ENCODE measurements around the gene ZNF774. TPM values are rescaled to one million over a fixed set of nuclear protein-coding genes. Genes with fewer than 3 reads are reported as not detected.

Gene ZNF774
- total RNA-seq, 1 experiment from 2014 or later, result 1.5 TPM

- Histone ChIP-seq H3K27ac (ENCODE audit: low read depth, low read length, poor library complexity, severe bottlenecking) (no peak overlapping the region), H3K9me3 (ENCODE audit: low read depth, low read length, poor library complexity, severe bottlenecking) (no peaks in the 10 kb centered on the region), H3K36me3 (ENCODE audit: insufficient read depth, low read length, poor library complexity, severe bottlenecking) (no peaks in the 10 kb centered on the region), H3K4me1 (ENCODE audit: insufficient read depth, low read length, poor library complexity, severe bottlenecking) (peaks cover 6% of the 10 kb centered on the region), H3K27me3 (replicated peaks; ENCODE audit: insufficient read depth, low read depth, low read length, poor library complexity) (no peaks in the 10 kb centered on the region), H3K4me3 (ENCODE audit: low read depth, low read length, poor library complexity, severe bottlenecking) (no peak overlapping the region)
- ChIA-PET POLR2A (ENCODE audit: low non-redundant PET) (no interaction called here), CTCF (no interaction called here)
- TF ChIP-seq EZH2 (IDR thresholded peaks at IDR 0.05; ENCODE audit: borderline replicate concordance, low read depth, low read length, poor library complexity, severe bottlenecking) (no peak), CTCF (conservative IDR thresholded peaks at IDR 0.05; ENCODE audit: low read depth, low read length) (no peak)
- no TSS peak for BruUV-seq (replicated peaks)
- DNase-seq (ENCODE audit: low spot score), result no peak
- intact Hi-C loops (cut with micrococcal nuclease; ENCODE audit: unreplicated experiment), result no loop called here
Measured at GRCh38 chr15:90367576-90367975, 15.5 kb downstream of the ZNF774 start.

- intact Hi-C loops (cut with micrococcal nuclease; ENCODE audit: unreplicated experiment), result no loop called here
- TF ChIP-seq EZH2 (IDR thresholded peaks at IDR 0.05; ENCODE audit: borderline replicate concordance, low read depth, low read length, poor library complexity, severe bottlenecking) (no peak), CTCF (conservative IDR thresholded peaks at IDR 0.05; ENCODE audit: low read depth, low read length) (no peak)
- Histone ChIP-seq H3K9me3 (ENCODE audit: low read depth, low read length, poor library complexity, severe bottlenecking) (no peaks in the 10 kb centered on the region), H3K4me1 (ENCODE audit: insufficient read depth, low read length, poor library complexity, severe bottlenecking) (no peaks in the 10 kb centered on the region), H3K4me3 (ENCODE audit: low read depth, low read length, poor library complexity, severe bottlenecking) (no peak overlapping the region), H3K27ac (ENCODE audit: low read depth, low read length, poor library complexity, severe bottlenecking) (no peak overlapping the region), H3K27me3 (replicated peaks; ENCODE audit: insufficient read depth, low read depth, low read length, poor library complexity) (no peaks in the 10 kb centered on the region), H3K36me3 (ENCODE audit: insufficient read depth, low read length, poor library complexity, severe bottlenecking) (no peaks in the 10 kb centered on the region)
- CTCF ChIA-PET, result no interaction called here
- BruUV-seq (replicated peaks), result no TSS peak
- DNase-seq (ENCODE audit: low spot score), result no peak
- POLR2A ChIA-PET (ENCODE audit: low non-redundant PET), result no interaction called here
Measured at GRCh38 chr15:90375071-90375470, 23.0 kb downstream of the ZNF774 start.

DNA sequence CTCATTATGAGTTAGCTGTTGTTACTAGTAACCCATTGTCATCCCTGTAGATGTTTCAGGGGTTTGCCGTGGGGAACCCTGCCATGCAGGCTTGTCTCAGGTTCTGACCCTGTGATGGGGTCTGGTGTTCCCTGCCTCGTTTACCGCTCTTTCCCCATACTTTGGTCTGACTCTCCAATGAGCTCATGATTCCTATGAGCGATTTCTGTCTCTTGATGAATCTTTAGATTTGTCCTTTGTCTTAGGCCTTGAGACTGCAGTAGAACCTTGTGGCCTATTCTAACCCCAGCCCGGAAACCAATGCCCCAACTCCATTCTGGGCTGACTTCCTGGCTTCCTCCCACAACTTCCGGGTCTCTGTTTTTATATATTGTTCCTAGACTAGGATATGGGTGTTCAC is 24.7 kb downstream of the ZNF774 start:
- no peak for TF ChIP-seq CTCF (conservative IDR thresholded peaks at IDR 0.05; ENCODE audit: low read depth, low read length)
- TF ChIP-seq EZH2 (IDR thresholded peaks at IDR 0.05; ENCODE audit: borderline replicate concordance, low read depth, low read length, poor library complexity, severe bottlenecking), result no peak
- no peak overlapping the region for H3K4me3 ChIP-seq (ENCODE audit: low read depth, low read length, poor library complexity, severe bottlenecking)
- intact Hi-C loops (cut with micrococcal nuclease; ENCODE audit: unreplicated experiment), result no loop called here
- no peaks in the 10 kb centered on the region for H3K9me3 ChIP-seq (ENCODE audit: low read depth, low read length, poor library complexity, severe bottlenecking)
- BruUV-seq (replicated peaks), result no TSS peak
- no peak overlapping the region for H3K27ac ChIP-seq (ENCODE audit: low read depth, low read length, poor library complexity, severe bottlenecking)
- H3K27me3 ChIP-seq (replicated peaks; ENCODE audit: insufficient read depth, low read depth, low read length, poor library complexity), result no peaks in the 10 kb centered on the region
- CTCF ChIA-PET, result no interaction called here
- no peak for DNase-seq (ENCODE audit: low spot score)
- H3K36me3 ChIP-seq (ENCODE audit: insufficient read depth, low read length, poor library complexity, severe bottlenecking), result no peaks in the 10 kb centered on the region
- POLR2A ChIA-PET (ENCODE audit: low non-redundant PET), result no interaction called here
- H3K4me1 ChIP-seq (ENCODE audit: insufficient read depth, low read length, poor library complexity, severe bottlenecking), result no peaks in the 10 kb centered on the region

Data from A673 (cell line).